Right atrium auricular region (tissue), 2 donors: ENCODE results near the gene AAR2. TPM values are rescaled to one million over a fixed set of nuclear protein-coding genes. Genes with fewer than 3 reads are reported as not detected.

ENCODE experiments used
- DNase-seq: peaks from one replicate; pipeline ENCODE4 v3.0.0-alpha.2; 2019; ENCODE audit warnings: low spot score
- H3K27ac ChIP-seq, 2 donors: fragments of 200-600 bp; sonication (generic); 1 replicate in 1 of 2; 2 replicates in 1 of 2; pipeline ENCODE4 v1.5.1; 2016 to 2019
- H3K27me3 ChIP-seq, 2 donors: fragments of 200-600 bp; sonication (generic); one replicate each; pipeline versions ENCODE4 v1.5.1 to v1.6.0; 2017 to 2019
- H3K36me3 ChIP-seq: fragments of 200-600 bp; sonication (generic); one replicate; pipeline ENCODE4 v1.5.1; 2016
- H3K4me1 ChIP-seq, 2 donors: fragments of 200-600 bp; sonication (generic); one replicate each; pipeline versions ENCODE4 v1.5.1 to v1.6.0; 2017 to 2019
- H3K4me3 ChIP-seq, 2 donors: fragments of 200-600 bp; sonication (generic); 1 replicate in 1 of 2; 2 replicates in 1 of 2; pipeline ENCODE4 v1.5.1; 2017 to 2019; ENCODE audit warnings: mild to moderate bottlenecking in 1 of 2, moderate library complexity in 1 of 2
- H3K9me3 ChIP-seq, 2 donors: fragments of 200-600 bp; sonication (generic); one replicate each; pipeline ENCODE4 v1.5.1; 2019
- CTCF ChIP-seq, 2 donors: fragments of 200-600 bp; sonication (generic); IDR thresholded peaks; one replicate each; pipeline ENCODE4 v1.5.1; 2019; ENCODE audit warnings: antibody characterized with exemption in 2 of 2
- total RNA-seq, 2 donors: library from RNA; depleted of rRNA; stranded (reverse); fragments of >200 nt; gene quantifications; one replicate each; pipeline ENCODE4 v1.1.0, GENCODE V29; 2016

Gene AAR2
- total RNA-seq, 2 donors from 2014 or later: 18.9 to 22.8 TPM

GRCh38 chr20:36215778-36216177 is 20.5 kb upstream of the AAR2 start:
- Histone ChIP-seq H3K4me1 (no peaks in the 10 kb centered on the region), H3K27me3 (no peaks in the 10 kb centered on the region), H3K4me3 (no peak overlapping the region), H3K36me3 (no peaks in the 10 kb centered on the region), H3K27ac (no peak overlapping the region), H3K9me3 (no peaks in the 10 kb centered on the region)
- no peak for DNase-seq
- no peak for TF ChIP-seq CTCF (IDR thresholded peaks at IDR 0.05)

- H3K36me3 ChIP-seq: no peaks in the 10 kb centered on the region
Measured at GRCh38 chr20:36216314-36217025, 19.8 kb upstream of the AAR2 start.

DNA sequence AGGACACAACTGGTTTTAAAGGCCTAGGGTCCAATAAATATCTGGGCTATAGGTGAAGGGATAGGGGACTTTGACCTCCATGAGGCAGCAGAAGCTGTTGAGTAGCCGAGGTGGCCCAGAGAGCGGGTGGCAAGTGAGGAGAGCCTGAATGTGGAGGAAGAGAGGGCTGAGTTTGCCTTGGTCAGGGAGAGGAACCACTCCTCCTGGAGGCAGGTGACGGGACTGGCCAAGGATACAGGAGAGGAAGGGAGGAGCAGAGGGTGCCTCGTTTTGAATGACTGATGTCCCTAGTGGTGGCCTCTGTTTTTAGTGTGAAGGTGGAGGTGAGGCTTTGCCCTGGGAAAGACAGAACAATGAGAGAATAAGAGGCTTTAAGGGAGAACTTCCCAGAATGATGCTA is 19.1 kb upstream of the AAR2 start:
- H3K36me3 ChIP-seq: no peaks in the 10 kb centered on the region

More at GRCh38 chr20:36216314-36217025, 19.8 kb upstream of the AAR2 start:
- TF ChIP-seq CTCF (IDR thresholded peaks at IDR 0.05): no peak
- DNase-seq: no peak
- H3K4me1 ChIP-seq: no peaks in the 10 kb centered on the region
- H3K27ac ChIP-seq: no peak overlapping the region
- no peak overlapping the region for H3K4me3 ChIP-seq
- H3K9me3 ChIP-seq: no peaks in the 10 kb centered on the region
- H3K27me3 ChIP-seq: no peaks in the 10 kb centered on the region

GRCh38 chr20:36218380-36219064 is 17.8 kb upstream of the AAR2 start:
- Histone ChIP-seq H3K36me3 (no peaks in the 10 kb centered on the region), H3K4me1 (no peaks in the 10 kb centered on the region), H3K4me3 (no peak overlapping the region), H3K9me3 (no peaks in the 10 kb centered on the region), H3K27me3 (no peaks in the 10 kb centered on the region), H3K27ac (no peak overlapping the region)
- no peak for TF ChIP-seq CTCF (IDR thresholded peaks at IDR 0.05)
- no peak for DNase-seq

More for the DNA sequence above, 19.1 kb upstream of the AAR2 start:
- Histone ChIP-seq H3K4me3 (no peak overlapping the region), H3K4me1 (no peaks in the 10 kb centered on the region), H3K9me3 (no peaks in the 10 kb centered on the region), H3K27ac (no peak overlapping the region), H3K27me3 (no peaks in the 10 kb centered on the region)
- DNase-seq: no peak
- no peak for TF ChIP-seq CTCF (IDR thresholded peaks at IDR 0.05)

DNA sequence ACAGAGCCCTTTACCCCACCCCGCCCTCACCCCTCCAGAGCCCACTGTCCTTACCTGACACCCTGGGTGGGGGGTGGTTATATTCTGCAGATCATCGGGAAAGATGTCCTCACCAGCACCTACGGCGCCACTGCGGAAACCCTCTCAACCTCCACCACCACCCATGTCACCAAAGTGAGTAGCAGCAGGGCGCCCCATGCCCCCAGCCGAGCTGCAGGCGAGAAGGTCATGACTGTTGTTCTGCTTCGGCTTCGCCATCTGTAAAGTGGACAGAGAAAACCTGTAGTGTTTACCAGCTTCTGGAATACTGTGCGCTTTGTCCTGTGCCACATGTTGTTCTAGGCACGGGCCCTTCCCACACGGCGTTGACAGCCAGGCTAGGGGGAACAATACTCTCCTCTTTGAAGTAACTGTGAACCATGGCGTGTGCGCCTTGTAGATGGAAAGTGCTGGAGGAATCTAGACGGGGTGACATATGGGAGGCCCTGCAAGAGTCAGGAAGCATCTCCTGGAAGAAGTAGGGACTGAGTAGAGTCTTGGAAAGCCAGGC is 16.5 kb upstream of the AAR2 start:
- no peak overlapping the region for H3K4me3 ChIP-seq
- DNase-seq: no peak
- H3K9me3 ChIP-seq: no peaks in the 10 kb centered on the region
- TF ChIP-seq CTCF (IDR thresholded peaks at IDR 0.05): no peak
- no peaks in the 10 kb centered on the region for H3K4me1 ChIP-seq
- H3K36me3 ChIP-seq: no peaks in the 10 kb centered on the region
- H3K27me3 ChIP-seq: no peaks in the 10 kb centered on the region
- H3K27ac ChIP-seq: no peak overlapping the region
